Stimulated activated CD8-positive, alpha-beta memory T cell treated with anti-CD3 and anti-CD28 coated beads, Interleukin-7, amount 100 ng/mL, for 1 hour (primary cell): Measurements from ENCODE around the gene HAGH.
A peak's percentile ranks its signal among the peaks of the same experiment; 100 is the strongest.

Experiments used
- DNase-seq, 2 donors: peaks; one replicate each; pipeline ENCODE4 v3.0.0-alpha.2; 2020; ENCODE audit warnings: low read depth in 2 of 2

Gene HAGH

DNA sequence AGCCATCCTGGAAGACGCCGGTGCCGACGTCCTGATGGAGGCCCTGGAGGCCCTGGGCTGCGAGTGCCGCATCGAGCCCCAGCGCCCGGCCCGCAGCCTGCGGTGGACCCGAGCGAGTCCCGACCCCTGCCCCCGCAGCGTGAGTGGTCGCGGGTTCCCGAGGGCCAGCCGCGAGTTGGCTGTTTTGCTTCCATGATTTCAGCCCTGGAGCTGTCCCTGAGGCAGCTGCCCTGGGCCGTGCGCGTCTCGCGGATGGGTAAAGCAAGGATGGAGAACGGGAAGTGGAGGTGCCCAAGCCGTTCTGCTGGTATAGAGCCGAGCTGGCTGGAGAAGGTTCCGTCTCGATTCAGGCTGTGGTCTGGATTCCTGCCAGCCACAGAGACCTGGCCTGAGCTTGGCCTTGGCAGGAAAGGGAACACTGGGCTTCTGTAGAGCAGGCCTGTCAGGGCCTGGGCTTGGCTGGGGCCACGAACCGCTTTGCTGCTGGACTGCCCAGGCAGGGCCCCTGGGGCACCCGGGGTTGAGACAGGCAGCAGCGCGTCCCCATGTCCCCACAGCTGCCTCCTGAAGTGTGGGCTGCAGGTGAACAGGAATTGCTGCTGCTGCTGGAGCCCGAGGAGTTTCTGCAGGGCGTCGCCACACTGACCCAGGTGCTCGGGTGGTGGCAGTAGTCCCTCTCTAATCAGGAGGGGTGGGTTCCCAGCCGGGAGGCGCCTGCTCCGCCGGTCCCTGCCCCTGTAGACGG, 52.8 kb downstream of the HAGH start:
- DNase-seq: no peak

GRCh38 chr16:1772908-1773702, 53.5 kb downstream of the HAGH start, which contains the start of gene MRPS34:
MRPS34 (minus strand) TSS chr16:1773134; CDS start chr16:1773119, 15 bp downstream.
- DNase-seq: peak; percentile 55 to 65

DNA sequence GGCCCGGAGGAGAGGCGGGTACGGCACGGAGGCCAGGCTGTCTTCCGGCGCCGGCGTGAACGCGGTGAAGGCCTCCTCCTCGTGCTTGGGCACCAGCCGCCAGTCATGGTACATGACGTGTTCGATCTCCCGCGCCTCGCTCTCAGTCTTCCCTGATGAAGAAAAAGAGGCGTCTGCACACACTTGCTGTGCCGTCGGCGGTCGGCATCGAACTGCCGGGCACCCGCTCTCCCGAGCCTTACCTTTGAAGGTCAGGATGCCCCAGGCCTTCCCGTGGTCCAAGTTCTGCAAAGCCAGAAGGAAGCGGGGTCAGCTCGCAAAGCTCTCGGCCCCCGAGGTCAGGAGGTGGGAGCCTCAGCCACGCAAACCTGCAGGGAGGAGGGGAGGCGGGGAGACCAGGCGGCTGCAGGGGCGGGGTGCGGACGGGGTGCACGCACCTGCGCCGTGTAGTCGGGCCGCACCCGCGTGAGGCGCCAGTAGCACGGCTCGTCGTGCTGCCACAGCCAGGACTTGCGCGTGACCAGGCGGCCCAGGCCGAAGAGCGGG, 54.2 kb downstream of the HAGH start, which contains the start of gene EME2:
TSS of gene EME2 (plus strand) at position 449 of the 546 bp plus-strand sequence. CDS start 418 bp downstream, outside the sequence.
- no peak for DNase-seq

GRCh38 chr16:1771864-1772361, 54.7 kb downstream of the HAGH start:
- no peak for DNase-seq

DNA sequence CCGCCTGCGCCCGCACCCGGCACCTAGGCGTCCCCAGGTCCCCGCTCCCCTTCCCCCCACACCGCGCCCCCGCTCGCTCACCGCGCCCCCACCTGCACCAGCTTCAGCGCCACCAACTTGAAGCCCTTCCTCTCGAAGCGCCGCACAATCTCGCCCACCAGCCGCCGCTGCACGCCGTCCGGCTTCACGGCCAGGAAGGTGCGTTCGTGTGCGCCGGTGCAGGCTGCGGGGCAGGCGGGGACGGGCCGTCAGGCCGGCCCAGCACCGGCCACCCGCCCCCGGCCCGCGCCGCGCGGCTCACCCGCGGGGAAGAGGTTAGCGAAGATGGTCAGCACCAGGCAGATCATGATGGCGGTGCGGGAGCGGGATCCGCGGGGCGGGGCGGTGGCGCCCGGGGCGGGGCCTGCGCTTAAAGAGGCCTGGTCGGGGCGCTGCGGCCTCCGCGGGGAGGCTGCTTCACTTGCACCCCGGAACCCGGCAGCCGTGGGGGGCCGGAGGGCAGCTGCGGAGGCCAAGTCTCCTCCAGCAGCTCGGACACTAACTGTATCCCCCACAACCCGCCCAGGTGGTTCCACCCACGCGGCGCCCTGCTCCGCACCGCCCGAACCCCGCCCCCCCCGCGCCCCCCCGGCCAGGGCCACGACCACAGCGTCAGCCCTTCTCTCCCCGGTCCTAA, 55.3 kb downstream of the HAGH start, which contains the start of gene NME3:
TSS of gene NME3 (minus strand) at position 356 of the 676 bp plus-strand sequence. CDS start at position 347, 9 bp downstream.
- DNase-seq: peak; percentile 53 to 60

DNA sequence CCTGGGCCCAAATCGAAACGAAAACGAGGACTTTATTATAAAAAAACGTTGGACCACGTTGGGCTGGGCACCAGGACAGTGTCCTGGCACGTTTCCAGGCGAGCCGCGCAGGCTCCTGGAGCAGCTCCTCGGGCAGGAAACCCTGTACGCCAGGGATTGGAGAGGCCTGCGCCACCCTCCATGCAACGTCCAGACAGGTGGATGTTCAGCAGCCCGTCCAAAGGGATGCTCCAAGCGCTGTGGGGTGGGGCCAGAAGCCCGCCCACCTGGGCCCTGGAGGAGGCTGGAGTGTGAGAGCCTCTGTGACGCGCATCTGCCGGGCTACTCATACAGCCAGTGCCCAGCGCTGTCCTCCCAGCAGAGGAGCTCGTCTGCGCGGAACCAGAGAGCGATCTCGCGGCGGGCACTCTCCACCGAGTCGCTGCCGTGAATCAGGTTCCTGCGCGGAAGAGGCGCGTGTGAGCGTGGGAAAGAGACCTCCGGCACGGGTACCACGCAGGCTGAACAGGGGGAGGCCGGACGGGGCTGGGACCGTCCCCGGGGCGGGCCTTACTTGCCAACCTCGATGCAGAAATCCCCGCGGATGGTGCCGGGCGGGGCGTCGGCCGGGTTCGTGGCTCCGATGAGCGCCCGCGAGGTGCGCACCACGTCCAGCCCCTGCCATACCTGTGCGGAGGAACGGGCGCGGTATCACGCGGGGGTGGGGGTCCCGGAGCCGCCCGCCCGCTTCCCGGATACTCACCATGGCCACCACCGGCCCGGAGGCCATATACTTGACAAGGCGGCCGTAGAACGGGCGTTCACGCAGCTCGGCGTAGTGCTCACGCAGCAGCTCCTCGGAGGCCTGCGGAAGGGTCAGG, 56.1 kb downstream of the HAGH start:
- DNase-seq: no peak

DNA sequence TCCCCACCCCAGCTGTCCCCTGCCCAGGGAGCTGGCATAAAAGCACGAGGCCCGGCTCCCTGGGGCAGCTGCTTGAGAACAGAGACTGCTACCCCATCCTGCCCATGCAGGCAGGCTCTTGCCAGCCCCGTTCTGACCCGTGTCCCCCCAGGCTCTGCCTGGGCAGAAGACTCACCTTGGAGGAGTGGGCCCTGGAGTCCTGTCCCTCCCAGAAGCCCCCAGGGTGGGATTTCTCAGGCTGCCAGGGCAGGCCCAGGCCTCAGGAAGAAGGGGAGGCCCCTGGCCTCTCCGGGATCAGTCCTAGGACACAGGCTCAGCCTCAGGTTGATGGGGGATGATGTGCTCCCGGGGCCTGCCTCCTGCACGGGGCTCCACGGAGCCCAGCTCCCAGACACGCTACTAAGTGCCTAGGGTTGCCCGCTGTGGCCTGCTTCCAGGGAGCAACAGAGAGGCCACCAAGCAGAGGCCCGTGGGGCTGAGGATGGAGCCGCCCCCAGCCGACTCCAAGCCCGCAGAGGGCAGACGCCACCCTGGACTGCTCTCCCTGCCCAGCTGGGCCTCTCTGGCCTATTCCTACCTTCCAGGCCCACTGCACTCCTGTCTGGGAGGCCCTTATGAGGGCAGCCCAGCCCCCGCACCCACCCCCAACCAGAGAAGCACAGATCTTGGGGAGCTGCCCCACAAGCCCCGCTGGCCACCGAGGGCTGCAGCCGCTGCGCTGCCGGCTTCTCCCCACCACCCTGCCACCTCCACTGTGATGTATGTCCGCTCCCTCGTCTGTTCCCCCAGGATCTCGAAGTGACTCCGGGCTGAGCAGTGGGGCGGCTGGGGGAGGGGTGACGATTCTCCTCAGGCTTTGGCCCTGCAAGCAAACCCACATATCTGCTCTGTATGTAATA, 57.0 kb downstream of the HAGH start:
- no peak for DNase-seq

- no peak for DNase-seq
Measured at GRCh38 chr16:1768767-1769401, 57.7 kb downstream of the HAGH start.

DNA sequence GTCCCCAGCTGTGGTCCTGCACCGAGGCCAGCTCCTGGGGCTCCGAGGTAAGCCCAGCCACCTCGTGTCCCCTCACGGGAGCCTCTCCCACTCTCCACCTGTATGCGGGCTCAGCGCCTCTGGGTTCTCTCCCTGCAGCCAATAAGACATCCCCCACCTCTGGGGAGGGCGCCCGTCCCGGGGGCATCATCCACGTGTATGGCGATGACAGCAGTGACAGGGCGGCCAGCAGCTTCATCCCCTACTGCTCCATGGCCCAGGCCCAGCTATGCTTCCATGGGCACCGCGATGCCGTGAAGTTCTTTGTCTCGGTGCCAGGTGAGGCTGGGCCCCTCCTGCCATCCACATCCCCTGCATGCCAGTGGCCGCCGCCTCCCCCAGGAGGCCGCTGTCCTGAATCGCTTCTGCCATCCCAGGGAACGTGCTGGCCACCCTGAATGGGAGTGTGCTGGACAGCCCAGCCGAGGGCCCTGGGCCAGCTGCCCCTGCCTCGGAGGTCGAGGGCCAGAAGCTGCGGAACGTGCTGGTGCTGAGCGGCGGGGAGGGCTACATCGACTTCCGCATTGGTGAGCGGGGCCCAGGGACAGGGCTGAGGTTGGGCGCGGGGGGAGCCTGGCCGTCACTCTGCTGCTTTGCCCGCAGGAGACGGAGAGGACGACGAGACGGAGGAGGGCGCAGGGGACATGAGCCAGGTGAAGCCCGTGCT, 58.4 kb downstream of the HAGH start:
- DNase-seq: no peak

DNA sequence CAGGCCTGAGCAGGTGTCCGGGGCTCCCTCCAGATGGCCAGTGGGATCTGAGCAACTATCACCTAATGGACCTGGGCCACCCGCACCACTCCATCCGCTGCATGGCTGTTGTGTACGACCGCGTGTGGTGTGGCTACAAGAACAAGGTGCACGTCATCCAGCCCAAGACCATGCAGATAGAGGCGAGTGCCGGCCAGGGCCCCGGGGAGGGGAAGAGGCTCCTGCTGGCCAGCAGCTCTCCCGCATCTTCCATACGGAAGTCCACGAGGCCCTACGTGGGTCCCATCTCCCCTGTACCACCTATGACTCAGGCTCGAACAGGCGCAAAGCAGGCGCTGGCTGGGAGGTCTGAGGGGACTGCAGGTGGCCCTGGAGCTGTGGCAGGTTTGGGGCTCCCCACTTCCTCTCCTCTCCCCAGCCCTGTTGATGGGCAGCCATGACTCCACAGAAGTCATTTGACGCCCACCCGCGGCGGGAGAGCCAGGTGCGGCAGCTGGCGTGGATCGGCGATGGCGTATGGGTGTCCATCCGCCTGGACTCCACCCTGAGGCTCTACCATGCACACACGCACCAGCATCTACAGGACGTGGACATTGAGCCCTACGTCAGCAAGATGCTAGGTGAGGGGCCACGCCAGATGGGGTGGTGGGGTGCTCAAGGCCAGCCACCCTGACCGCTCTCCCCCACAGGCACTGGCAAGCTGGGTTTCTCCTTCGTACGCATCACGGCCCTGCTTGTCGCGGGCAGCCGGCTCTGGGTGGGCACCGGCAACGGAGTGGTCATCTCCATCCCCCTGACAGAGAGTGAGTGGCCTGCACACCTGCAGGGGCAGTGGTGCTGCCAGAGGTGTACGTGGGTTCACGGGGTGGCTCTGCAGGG, 59.3 kb downstream of the HAGH start:
- no peak for DNase-seq

GRCh38 chr16:1766701-1767100, 59.9 kb downstream of the HAGH start:
- no peak for DNase-seq

- no peak for DNase-seq
Measured at GRCh38 chr16:1766231-1766630, 60.4 kb downstream of the HAGH start.

- DNase-seq: no peak
Measured at GRCh38 chr16:1765826-1766225, 60.8 kb downstream of the HAGH start.

GRCh38 chr16:1764971-1765370, 61.7 kb downstream of the HAGH start:
- no peak for DNase-seq

DNA sequence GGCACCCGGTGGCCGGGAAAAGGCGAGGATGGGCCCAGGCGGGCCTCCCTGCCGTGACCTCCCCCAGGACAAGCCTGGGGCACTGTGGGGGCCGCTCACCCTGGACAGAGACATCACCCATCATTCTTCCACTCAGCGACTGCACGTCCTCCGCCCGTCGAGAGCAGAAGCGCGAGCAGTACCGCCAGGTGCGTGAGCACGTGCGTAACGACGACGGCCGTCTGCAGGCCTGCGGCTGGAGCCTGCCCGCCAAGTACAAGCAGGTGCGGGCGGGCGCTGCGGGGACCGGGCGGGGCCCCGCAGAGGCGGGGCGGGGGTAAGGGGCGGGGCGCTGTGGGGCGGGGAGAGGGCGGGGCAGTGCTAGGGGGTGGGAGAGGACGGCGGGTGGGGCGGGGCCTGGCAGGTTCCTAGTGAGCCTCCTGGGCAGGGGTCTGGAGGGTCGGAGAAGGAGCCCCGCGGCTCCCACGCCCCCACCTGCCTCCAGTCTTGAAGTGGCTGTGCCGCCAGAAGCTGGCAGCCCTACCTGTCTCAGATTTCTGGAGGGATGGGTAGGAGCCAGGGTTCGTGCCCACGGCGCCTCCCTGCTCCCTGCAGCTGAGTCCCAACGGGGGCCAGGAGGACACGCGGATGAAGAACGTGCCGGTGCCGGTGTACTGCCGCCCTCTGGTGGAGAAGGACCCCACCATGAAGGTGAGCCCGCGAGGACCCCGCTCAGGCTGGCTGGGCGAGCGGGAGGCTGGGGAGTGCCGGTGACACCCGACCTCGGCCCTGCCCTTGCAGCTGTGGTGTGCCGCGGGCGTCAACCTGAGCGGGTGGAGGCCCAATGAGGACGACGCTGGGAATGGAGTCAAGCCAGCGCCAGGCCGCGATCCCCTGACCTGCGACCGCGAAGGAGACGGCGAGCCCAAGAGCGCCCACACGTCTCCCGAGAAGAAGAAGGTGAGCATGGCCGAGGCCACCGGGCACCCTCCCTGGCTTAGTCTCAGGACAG, 62.8 kb downstream of the HAGH start:
- DNase-seq: no peak

DNA sequence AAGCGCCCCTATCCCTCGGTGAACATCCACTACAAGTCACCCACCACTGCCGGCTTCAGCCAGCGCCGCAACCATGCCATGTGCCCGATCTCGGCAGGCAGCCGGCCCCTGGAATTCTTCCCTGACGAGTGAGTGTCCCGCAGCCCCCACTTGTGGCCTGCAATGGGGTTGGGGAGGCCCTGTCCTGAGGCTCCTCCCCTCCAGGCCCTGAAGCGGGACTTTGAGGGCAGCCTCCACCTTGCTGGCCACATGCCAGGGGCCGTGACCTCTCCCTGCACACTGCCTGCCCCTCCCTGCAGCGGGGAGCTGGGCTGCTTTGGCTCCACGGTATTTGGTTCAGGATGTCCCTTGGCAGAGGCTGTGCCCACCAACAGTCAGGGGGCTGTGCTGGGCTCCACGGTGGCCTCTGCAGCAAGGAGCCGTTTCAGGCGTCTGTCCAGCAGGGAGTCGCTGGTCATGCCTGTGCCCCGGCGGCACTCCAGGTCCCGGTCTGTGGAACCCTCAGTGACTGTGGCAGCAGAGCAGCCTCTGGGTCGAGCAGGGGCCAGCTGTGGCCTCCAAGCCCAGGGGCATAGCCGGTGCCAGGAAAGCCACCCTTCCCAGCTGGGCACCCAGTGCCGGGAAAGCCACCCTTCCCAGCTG, 63.6 kb downstream of the HAGH start:
- DNase-seq: no peak
